Activated naive CD4-positive, alpha-beta T cell treated with anti-CD3 and anti-CD28 coated beads for 36 hours (primary cell): ENCODE data around the gene SYT1. TPM values are rescaled to one million over a fixed set of nuclear protein-coding genes. Genes with fewer than 3 reads are reported as not detected.

ENCODE experiments used
- CTCF ChIA-PET: fragments of 350-600 bp; sonication (Branson Sonifier 250); formaldehyde crosslinking; loops from one replicate; lab custom pipeline; 2021; ENCODE audit warnings: antibody characterized with exemption; lab: Charles Lee
- DNase-seq: peaks from one replicate; pipeline ENCODE4 v3.0.0-alpha.2; 2020
- H3K27ac Mint-ChIP-seq: one replicate; pipeline ENCODE4 v1.8.0; 2021; ENCODE audit warnings: mild to moderate bottlenecking, mixed read lengths
- H3K27me3 Mint-ChIP-seq: one replicate; pipeline ENCODE4 v1.8.0; 2021; ENCODE audit warnings: low read depth, mixed read lengths
- H3K36me3 Mint-ChIP-seq: one replicate; pipeline ENCODE4 v1.8.0; 2021; ENCODE audit warnings: low read depth, mixed read lengths
- H3K4me1 Mint-ChIP-seq: one replicate; pipeline ENCODE4 v1.8.0; 2021; ENCODE audit warnings: low read depth, mixed read lengths
- H3K4me3 Mint-ChIP-seq: one replicate; pipeline ENCODE4 v1.8.0; 2021; ENCODE audit warnings: mild to moderate bottlenecking, moderate library complexity, mixed read lengths
- H3K9me3 Mint-ChIP-seq: one replicate; pipeline ENCODE4 v1.8.0; 2021; ENCODE audit warnings: mixed read lengths
- intact Hi-C: fragments of 100-400 bp; cut with micrococcal nuclease; formaldehyde crosslinking; loops from one replicate; pipeline ENCODE4 v1.15.1; 2023
- total RNA-seq, 2 experiments: library from RNA; stranded (reverse); gene quantifications; one replicate each; pipeline ENCODE4 v1.2.3, GENCODE V29; 2021

SYT1 gene
- total RNA-seq, 2 experiments from 2014 or later = not detected

DNA sequence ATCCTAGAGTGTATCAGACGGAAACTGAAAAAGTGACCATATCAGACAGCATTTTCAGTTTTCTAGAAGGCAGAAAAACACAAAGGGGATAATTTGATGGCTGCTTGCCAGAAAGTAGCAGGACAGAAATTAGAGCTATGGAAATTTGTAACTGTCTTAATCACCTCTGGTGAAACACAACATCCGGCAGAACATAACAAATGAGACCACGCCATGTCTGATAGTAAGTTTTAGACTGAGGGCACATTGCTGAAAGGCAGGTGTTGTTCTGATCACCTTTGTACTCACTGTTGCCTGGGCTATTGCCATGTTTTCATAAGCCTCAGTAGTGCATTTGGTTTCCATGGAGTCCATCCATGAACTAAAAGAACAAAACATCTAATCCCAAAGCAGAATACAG is 535.9 kb downstream of the SYT1 start:
- intact Hi-C loops = no loop called here
- H3K27me3 Mint-ChIP-seq = no peaks in the 10 kb centered on the region
- H3K4me3 Mint-ChIP-seq = no peak overlapping the region

DNA sequence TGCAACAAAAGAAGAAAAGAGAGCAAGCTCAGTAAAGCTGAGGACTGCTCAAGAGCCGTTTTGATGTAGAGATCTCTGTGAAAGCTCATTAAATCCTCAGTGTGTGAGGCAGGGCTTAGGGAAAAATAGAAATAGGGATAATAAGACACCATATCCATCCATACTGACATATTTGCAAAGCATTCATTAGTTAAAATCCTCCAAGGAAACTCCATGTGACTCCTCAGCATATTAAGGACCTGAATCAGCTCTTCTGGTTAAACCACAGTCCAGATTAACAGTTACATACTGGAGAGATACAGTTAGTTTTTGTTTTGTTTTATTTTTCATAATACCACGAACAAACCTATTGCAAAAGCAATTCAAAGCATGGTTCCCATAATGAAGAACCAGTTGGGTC is 538.0 kb downstream of the SYT1 start:
- CTCF ChIA-PET = no interaction called here
- intact Hi-C loops = no loop called here
- Mint-ChIP-seq H3K36me3 (no peaks in the 10 kb centered on the region), H3K9me3 (no peaks in the 10 kb centered on the region), H3K4me3 (no peak overlapping the region), H3K4me1 (no peaks in the 10 kb centered on the region), H3K27ac (no peak overlapping the region), H3K27me3 (no peaks in the 10 kb centered on the region)
- no peak for DNase-seq

More for the DNA sequence above, 535.9 kb downstream of the SYT1 start:
- CTCF ChIA-PET = no interaction called here
- H3K4me1 Mint-ChIP-seq = no peaks in the 10 kb centered on the region
- DNase-seq = no peak
- no peaks in the 10 kb centered on the region for H3K9me3 Mint-ChIP-seq
- H3K27ac Mint-ChIP-seq = no peak overlapping the region
- no peaks in the 10 kb centered on the region for H3K36me3 Mint-ChIP-seq

DNA sequence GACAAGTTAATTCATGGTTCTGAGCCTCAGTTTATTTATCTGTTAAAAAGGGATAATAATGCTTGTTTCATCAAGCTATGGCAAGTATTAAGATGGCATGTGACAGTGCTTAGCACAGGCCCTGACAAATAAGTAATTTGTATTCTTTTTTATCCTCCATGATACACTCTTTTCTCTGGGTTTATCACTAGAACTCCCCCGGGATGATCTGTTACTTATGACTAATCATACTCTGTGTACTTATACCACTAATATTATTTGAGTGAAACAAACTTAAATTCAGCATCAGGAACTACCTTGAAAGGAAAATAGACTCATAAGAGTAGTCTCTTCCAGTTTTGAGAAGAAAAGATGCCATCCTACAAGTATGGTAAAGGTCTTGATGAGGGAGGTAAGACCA is 542.4 kb downstream of the SYT1 start:
- intact Hi-C loops = loop anchor here (5.0 kb wide), 1 partner anchor 330 kb away; no protein-coding TSS in a partner anchor

DNA sequence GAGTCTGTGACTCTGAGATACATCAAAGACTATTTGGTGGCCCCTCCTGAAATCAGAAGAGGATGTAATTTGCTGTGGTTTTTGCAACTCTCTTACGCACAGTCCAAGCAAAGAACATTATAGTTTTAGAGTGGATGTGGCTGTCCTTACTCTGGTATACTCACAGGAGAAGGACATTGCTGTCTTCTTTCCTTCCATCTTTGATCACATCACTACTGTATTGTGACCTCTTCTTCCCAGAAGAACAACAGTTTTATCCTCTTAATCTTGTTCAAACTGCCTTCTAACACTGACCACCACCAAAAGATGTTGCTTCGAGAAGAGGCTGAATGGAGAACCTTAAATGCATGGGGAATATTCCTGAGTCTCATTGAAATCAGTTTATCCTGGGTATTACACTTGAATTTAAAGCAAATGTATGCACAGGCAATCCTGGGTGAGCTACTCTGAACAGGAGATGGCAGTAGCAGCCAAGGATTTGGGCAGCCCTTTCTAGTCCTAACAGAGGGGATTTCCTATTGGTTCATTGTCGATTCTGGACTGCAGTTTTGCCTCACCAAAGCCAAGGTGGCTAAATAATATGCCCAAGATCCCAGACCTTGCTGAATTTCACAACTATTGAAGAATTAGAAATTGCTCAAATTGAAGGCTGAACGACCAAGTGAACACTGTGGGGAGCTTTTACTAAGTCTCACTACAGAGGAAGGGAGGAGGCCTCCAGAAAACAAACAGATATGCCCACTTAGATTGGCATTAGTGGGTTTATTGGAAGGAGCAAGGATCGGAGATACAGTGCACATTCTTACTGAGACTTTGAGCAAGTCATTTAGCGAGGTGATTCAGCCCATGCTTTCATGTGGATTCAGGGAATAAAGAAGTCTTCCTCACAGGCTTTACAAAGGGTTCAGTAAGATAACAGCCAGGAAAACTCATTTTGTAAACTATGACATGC is 543.4 kb downstream of the SYT1 start:
- DNase-seq = peak; percentile 30
- Mint-ChIP-seq H3K36me3 (no peaks in the 10 kb centered on the region), H3K4me1 (no peaks in the 10 kb centered on the region), H3K9me3 (no peaks in the 10 kb centered on the region), H3K4me3 (no peak overlapping the region), H3K27me3 (no peaks in the 10 kb centered on the region), H3K27ac (no peak overlapping the region)
- CTCF ChIA-PET = interaction anchor here (0.6 to 0.7 kb wide), 3 partner anchors 213 to 1287 kb away, joined by 3 read pairs; no protein-coding TSS in a partner anchor
- intact Hi-C loops = loop anchor here (2.0 to 5.0 kb wide), 2 partner anchors 329 to 779 kb away; no protein-coding TSS in a partner anchor

More for the DNA sequence above, 542.4 kb downstream of the SYT1 start:
- Mint-ChIP-seq H3K4me1 (no peaks in the 10 kb centered on the region), H3K27me3 (no peaks in the 10 kb centered on the region), H3K27ac (no peak overlapping the region), H3K36me3 (no peaks in the 10 kb centered on the region), H3K4me3 (no peak overlapping the region), H3K9me3 (no peaks in the 10 kb centered on the region)
- CTCF ChIA-PET = interaction anchor here (0.5 kb wide), 1 partner anchor 436 kb away, joined by 6 read pairs; no protein-coding TSS in a partner anchor
- no peak for DNase-seq

DNA sequence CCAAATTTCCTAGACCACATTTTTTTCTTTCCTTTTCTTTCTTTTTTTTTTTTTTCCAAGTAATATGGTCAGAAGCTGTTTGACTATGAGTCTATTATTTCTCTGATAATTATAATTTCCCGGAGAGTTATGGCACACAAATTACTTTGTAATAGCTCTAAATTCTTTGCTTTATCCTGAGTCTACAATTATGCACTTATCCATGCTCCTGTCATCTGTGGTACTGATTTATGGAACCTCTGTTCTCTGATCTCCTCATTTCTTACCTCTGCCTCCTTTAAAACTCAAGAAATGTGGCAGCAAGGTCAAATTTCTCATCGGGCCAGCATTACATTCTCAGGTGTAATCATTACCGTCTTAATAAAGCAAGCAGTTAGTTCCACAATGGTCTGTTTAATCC is 544.1 kb downstream of the SYT1 start:
- H3K27me3 Mint-ChIP-seq = no peaks in the 10 kb centered on the region
- intact Hi-C loops = loop anchor here (2.0 to 5.0 kb wide), 2 partner anchors 329 to 778 kb away; no protein-coding TSS in a partner anchor

DNA sequence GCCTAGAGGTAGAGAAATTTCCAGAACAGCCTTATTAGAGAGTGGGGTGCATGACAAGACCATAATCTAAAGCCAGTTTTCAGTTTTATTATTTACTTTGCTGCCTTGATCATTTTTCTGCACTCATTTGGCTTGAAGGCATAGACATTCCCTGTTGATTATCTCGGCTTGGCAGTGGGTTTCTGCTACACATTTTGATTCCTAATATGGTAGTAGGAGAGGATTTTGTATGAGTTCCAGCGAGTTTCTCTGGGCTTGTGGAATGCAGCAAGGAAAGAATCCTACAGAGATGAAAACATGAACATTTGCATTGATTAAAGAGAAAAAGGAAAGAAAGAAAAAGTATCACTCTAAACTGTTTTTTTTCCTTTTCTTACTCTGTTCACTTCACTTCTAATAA is 545.0 kb downstream of the SYT1 start:
- Mint-ChIP-seq H3K27me3 (no peaks in the 10 kb centered on the region), H3K27ac (no peak overlapping the region), H3K9me3 (no peaks in the 10 kb centered on the region), H3K4me3 (no peak overlapping the region), H3K4me1 (no peaks in the 10 kb centered on the region), H3K36me3 (no peaks in the 10 kb centered on the region)
- no peak for DNase-seq
- intact Hi-C loops = loop anchor here (2.0 to 5.0 kb wide), 2 partner anchors 328 to 777 kb away; no protein-coding TSS in a partner anchor
- CTCF ChIA-PET = no interaction called here

More for the DNA sequence above, 544.1 kb downstream of the SYT1 start:
- H3K4me1 Mint-ChIP-seq = no peaks in the 10 kb centered on the region
- no peak overlapping the region for H3K4me3 Mint-ChIP-seq
- CTCF ChIA-PET = interaction anchor here (0.6 kb wide), 1 partner anchor 214 kb away, joined by 3 read pairs; no protein-coding TSS in a partner anchor
- no peak for DNase-seq
- H3K27ac Mint-ChIP-seq = no peak overlapping the region
- no peaks in the 10 kb centered on the region for H3K36me3 Mint-ChIP-seq
- no peaks in the 10 kb centered on the region for H3K9me3 Mint-ChIP-seq

DNA sequence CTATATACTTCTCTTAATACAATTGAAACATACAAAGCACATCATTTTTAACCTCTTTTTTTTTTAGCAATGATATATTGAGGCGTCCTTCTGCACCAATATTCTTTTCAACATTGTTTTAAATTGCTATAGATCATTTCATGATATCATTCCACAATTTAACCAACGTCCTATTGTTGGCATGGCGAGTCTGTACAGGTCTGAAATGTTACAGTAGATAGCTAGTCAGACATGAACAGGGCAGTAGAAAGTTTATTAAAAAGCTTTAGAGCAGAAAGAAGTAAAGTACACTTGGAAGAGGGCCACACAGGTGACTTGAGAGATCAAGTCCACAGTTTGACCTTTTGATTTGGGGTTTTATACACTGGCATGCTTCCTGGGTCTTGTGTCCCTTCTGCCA is 547.2 kb downstream of the SYT1 start:
- no peak for DNase-seq
- Mint-ChIP-seq H3K27ac (no peak overlapping the region), H3K4me1 (no peaks in the 10 kb centered on the region), H3K4me3 (no peak overlapping the region), H3K9me3 (no peaks in the 10 kb centered on the region), H3K36me3 (no peaks in the 10 kb centered on the region), H3K27me3 (no peaks in the 10 kb centered on the region)
- CTCF ChIA-PET = no interaction called here
- intact Hi-C loops = no loop called here

DNA sequence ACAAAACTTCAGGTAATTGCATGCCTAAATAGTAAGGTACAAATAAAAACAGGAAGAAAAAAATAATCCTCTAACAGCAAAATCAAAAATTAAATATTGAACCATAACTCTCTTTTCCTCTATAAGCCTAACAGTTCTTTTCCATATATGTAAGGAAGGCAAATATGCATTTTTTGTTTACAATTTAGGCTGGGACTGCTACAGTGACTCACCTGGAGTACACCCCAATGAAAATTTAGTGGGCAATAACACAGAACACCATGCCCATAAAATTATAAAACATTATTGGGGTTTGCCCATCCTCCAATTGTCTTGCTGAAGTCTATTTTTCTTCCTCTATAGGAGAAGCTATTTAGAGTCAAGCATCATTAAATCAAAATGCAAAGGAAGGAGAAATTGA is 549.2 kb downstream of the SYT1 start:
- CTCF ChIA-PET = no interaction called here
- DNase-seq = no peak
- Mint-ChIP-seq H3K4me3 (no peak overlapping the region), H3K36me3 (no peaks in the 10 kb centered on the region), H3K9me3 (no peaks in the 10 kb centered on the region), H3K4me1 (no peaks in the 10 kb centered on the region), H3K27ac (no peak overlapping the region), H3K27me3 (no peaks in the 10 kb centered on the region)
- intact Hi-C loops = no loop called here

DNA sequence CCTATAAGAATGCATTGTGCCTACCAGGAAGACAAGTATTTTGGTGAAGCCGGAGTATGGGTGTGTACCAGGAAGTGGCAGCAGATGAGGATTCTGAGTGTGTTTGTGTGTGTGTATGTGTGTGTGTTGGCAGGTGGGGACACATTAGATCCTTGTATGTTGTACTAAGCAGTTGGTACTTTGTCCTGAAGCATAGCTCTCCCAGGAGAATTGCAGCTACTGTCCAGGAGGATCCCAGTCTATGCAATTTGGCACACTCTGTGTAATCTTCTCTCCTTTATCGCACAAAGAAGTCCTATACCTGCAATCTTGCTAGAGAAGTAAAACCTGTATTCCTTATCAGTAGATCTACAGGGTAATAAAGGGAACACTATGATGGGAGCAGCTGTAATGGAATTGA is 549.7 kb downstream of the SYT1 start:
- no peaks in the 10 kb centered on the region for H3K9me3 Mint-ChIP-seq
- no peak overlapping the region for H3K27ac Mint-ChIP-seq
- no peaks in the 10 kb centered on the region for H3K4me1 Mint-ChIP-seq
- no peaks in the 10 kb centered on the region for H3K36me3 Mint-ChIP-seq
- DNase-seq = no peak
- CTCF ChIA-PET = no interaction called here
- no peak overlapping the region for H3K4me3 Mint-ChIP-seq
- intact Hi-C loops = no loop called here
- no peaks in the 10 kb centered on the region for H3K27me3 Mint-ChIP-seq

DNA sequence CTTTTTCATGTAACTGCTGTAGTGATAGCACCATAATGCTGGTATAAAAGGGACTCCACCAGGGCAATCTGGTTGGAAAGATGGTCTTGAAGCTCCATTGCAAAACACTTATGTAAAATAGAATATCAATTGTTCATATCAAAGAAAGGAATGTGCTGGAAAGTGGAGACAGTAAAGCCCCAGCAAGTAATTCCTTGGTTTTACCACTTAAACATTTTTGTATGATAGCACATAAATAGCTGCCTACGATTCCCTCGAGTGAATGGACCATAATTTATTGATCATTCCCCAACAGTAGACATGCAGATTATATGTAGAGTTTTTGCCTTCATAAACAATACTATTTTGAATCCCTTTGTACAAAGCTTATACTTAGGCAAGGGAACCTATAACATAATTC is 550.7 kb downstream of the SYT1 start:
- Mint-ChIP-seq H3K4me1 (no peaks in the 10 kb centered on the region), H3K9me3 (no peaks in the 10 kb centered on the region), H3K36me3 (no peaks in the 10 kb centered on the region), H3K27me3 (no peaks in the 10 kb centered on the region), H3K27ac (no peak overlapping the region), H3K4me3 (no peak overlapping the region)
- DNase-seq = no peak
- intact Hi-C loops = no loop called here
- CTCF ChIA-PET = no interaction called here

DNA sequence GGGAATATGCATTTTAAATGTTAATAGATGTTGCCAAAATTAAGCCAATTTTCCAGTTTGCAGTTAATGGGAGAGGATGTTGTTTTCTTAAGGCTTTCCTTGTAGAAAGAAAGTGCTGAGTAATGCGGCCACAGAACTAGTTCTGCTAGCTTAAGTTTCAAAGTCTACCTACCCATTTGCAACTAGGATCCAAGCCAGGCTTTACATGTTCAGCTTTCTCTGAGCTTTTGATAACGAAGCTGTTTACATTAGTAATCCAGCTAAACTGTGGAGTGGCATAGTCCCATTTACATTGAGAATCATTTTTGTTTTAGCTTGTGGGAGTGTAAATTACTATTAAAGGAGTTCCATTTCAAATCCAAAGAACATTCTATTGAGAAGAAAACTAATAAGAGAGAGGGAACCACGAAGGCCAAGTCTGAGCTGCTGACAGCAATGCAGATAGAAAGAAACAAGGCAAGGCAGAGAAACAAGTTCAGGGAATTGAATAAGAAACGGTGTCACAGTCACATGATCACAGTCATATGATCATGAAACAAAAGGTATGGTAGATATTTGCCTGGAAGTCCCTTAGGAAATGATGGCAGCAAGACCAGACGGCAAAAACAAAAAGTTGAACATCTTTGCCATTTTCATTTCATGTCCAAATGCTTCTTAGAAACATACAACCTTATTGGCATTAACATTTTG is 551.3 kb downstream of the SYT1 start:
- intact Hi-C loops = no loop called here
- DNase-seq = no peak
- H3K27me3 Mint-ChIP-seq = no peaks in the 10 kb centered on the region
- H3K27ac Mint-ChIP-seq = no peak overlapping the region
- no peaks in the 10 kb centered on the region for H3K4me1 Mint-ChIP-seq
- no peak overlapping the region for H3K4me3 Mint-ChIP-seq
- H3K9me3 Mint-ChIP-seq = no peaks in the 10 kb centered on the region
- CTCF ChIA-PET = no interaction called here
- H3K36me3 Mint-ChIP-seq = no peaks in the 10 kb centered on the region

DNA sequence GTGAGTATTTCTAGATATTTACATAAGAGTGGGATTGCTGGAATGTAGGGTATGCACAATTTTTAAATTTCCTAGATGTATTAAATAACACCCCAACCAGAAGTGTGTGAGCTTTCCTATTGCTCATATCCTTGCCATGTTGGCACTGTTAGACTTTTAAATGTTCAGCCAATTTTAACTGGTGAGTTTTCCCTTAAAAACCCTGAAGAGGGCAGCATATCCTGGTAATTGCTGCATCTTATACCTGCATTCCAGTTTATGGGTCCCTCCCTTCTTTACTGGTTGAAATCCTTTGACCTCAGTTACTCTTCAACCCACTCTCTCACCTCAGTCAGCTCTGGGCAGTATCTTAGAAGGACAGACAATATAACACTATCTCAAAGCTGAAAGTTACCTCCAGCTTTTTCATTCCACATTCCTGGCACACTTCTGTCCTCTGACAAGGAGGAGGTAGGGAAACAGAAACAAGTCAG is 555.6 kb downstream of the SYT1 start:
- CTCF ChIA-PET = interaction anchor here (1.0 kb wide), 1 partner anchor 130 kb away, joined by 3 read pairs; no protein-coding TSS in a partner anchor
- H3K27ac Mint-ChIP-seq = no peak overlapping the region
- H3K27me3 Mint-ChIP-seq = no peaks in the 10 kb centered on the region
- no peaks in the 10 kb centered on the region for H3K4me1 Mint-ChIP-seq
- DNase-seq = no peak
- intact Hi-C loops = loop anchor here (5.0 kb wide), 1 partner anchor 317 kb away; no protein-coding TSS in a partner anchor
- H3K9me3 Mint-ChIP-seq = no peaks in the 10 kb centered on the region
- H3K4me3 Mint-ChIP-seq = no peak overlapping the region
- no peaks in the 10 kb centered on the region for H3K36me3 Mint-ChIP-seq
